Lung (tissue), 12 donors: ENCODE measurements around the gene SP140L. TPM values are rescaled to one million over a fixed set of nuclear protein-coding genes. Genes with fewer than 3 reads are reported as not detected.
"Not testable (repeated sequence)": the region's sequence is repeated elsewhere in the genome, so short reads cannot be mapped to it uniquely, and the experiment has no call there.

Experiments
- ATAC-seq: fragments of 200-7000 bp; cut with Tn5 transposase; one replicate; pipeline ENCODE4 v1.9.1; 2020; ENCODE audit warnings: moderate number of reproducible peaks; ENCODE audit not compliant: insufficient read depth, low FRiP score
- DNase-seq, 3 donors: peaks; one replicate each; pipeline ENCODE4 v3.0.0-alpha.2; 2013 to 2017
- H3K27ac ChIP-seq, 2 donors: one replicate each; pipeline ENCODE4 v1.5.1; 2013; ENCODE audit warnings: mild to moderate bottlenecking in 2 of 2, moderate library complexity in 2 of 2, control low read depth in 1 of 2, inconsistent platforms in 1 of 2, low read depth in 1 of 2, low read length in 1 of 2
- H3K27me3 ChIP-seq, 3 donors: one replicate each; pipeline ENCODE4 v1.5.1; 2013; ENCODE audit warnings: low read length in 2 of 3; ENCODE audit not compliant: control insufficient read depth in 3 of 3, insufficient read depth in 3 of 3
- H3K36me3 ChIP-seq, 4 donors: one replicate each; pipeline ENCODE4 v1.5.1; 2013; ENCODE audit warnings: low read length in 4 of 4, mild to moderate bottlenecking in 1 of 4, moderate library complexity in 1 of 4; ENCODE audit not compliant: control insufficient read depth in 4 of 4, insufficient read depth in 4 of 4
- H3K4me1 ChIP-seq, 5 donors: one replicate each; pipeline ENCODE4 v1.5.1; 2013; ENCODE audit warnings: low read length in 5 of 5, mild to moderate bottlenecking in 2 of 5, moderate library complexity in 1 of 5; ENCODE audit not compliant: control insufficient read depth in 5 of 5, insufficient read depth in 5 of 5
- H3K4me3 ChIP-seq: one replicate; pipeline ENCODE4 v1.5.1; 2013; ENCODE audit warnings: mild to moderate bottlenecking, control low read depth, moderate library complexity
- H3K9ac ChIP-seq, 2 donors: one replicate each; pipeline ENCODE4 v1.5.1; 2013; ENCODE audit warnings: low read length in 2 of 2, control low read depth in 1 of 2; ENCODE audit not compliant: insufficient read depth in 1 of 2
- H3K9me3 ChIP-seq, 4 donors: one replicate each; pipeline ENCODE4 v1.5.1; 2013; ENCODE audit warnings: low read length in 3 of 4, mild to moderate bottlenecking in 1 of 4, moderate library complexity in 1 of 4; ENCODE audit not compliant: control insufficient read depth in 4 of 4, insufficient read depth in 3 of 4
- CTCF ChIP-seq: IDR thresholded peaks from 2 replicates; pipeline ENCODE4 v1.5.1; 2012; ENCODE audit warnings: mild to moderate bottlenecking; ENCODE audit errors: control extremely low read depth, extremely low read depth
- WGBS, 2 donors: extraction: QIAGEN DNeasy Blood & Tissue Kit; methylation state at CpG; one replicate each; pipeline ENCODE4 v1.1.7; 2013; 5-methylcytosine and 5-hydroxymethylcytosine counted together
- polyA plus RNA-seq, 2 donors: library from polyadenylated mRNA; stranded (reverse); fragments of 200-250 nt; gene quantifications; one replicate each; pipeline ENCODE4 v1.2.1, GENCODE V29; 2013
- total RNA-seq, 2 donors: library from RNA; depleted of rRNA in 1 of 2; stranded (reverse); fragments of >200 nt in 1 of 2; gene quantifications; one replicate each; pipeline ENCODE4 v1.2.1, GENCODE V29; 2014 to 2021
- donor health status: control.
- donor health status: control.
- donor health status: Bipolar disorder and iron deficiency.
- donor health status: healthy.
- donor health status: DM: yes; HTN: yes; CAD: no.

Gene SP140L
- total and polyA plus RNA-seq, 4 donors, result 15.2 to 30.3 (median 17.4) TPM

GRCh38 chr2:230434677-230435324 is 107.8 kb downstream of the SP140L start:
- Histone ChIP-seq H3K4me3 (no peak overlapping the region), H3K27ac (no peak overlapping the region), H3K4me1 (peaks cover 0 to 8% (median 0%) of the 10 kb centered on the region in 5 donors), H3K9ac (no peak overlapping the region), H3K27me3 (no peaks in the 10 kb centered on the region), H3K36me3 (peaks cover 3 to 9% (median 6%) of the 10 kb centered on the region in 4 donors), H3K9me3 (peaks cover 0 to 10% (median 2%) of the 10 kb centered on the region in 4 donors)
- ATAC-seq, result no peak
- no peak for DNase-seq
- WGBS, 2 donors, result 60 to 80% methylated on average over 4 of the region's 4 CpGs
- TF ChIP-seq CTCF, result no peak

GRCh38 chr2:230435431-230435830 is 108.4 kb downstream of the SP140L start:
- Histone ChIP-seq H3K36me3 (peaks cover 2 to 5% (median 3%) of the 10 kb centered on the region in 4 donors), H3K27ac (no peak overlapping the region), H3K9ac (no peak overlapping the region), H3K9me3 (peaks cover 0 to 6% (median 2%) of the 10 kb centered on the region in 4 donors), H3K27me3 (no peaks in the 10 kb centered on the region), H3K4me3 (no peak overlapping the region), H3K4me1 (peaks cover 0 to 5% (median 0%) of the 10 kb centered on the region in 5 donors)
- WGBS, 2 donors, result 91 to 97% methylated on average over 2 of the region's 2 CpGs
- DNase-seq, result no peak
- TF ChIP-seq CTCF, result no peak
- no peak for ATAC-seq

- not testable (repeated sequence) for H3K4me3 ChIP-seq, ATAC-seq, H3K4me1 ChIP-seq, DNase-seq, H3K27ac ChIP-seq, H3K9ac ChIP-seq, H3K9me3 ChIP-seq, H3K27me3 ChIP-seq, H3K36me3 ChIP-seq
These were observed 112.1 kb downstream of the SP140L start for GRCh38 chr2:230439121-230439520.

- H3K4me3 ChIP-seq, result no peak overlapping the region
- no peak for DNase-seq
- ATAC-seq, result no peak
- TF ChIP-seq CTCF, result no peak
- H3K4me1 ChIP-seq, result peaks cover 0 to 7% (median 1%) of the 10 kb centered on the region in 5 donors
- H3K9ac ChIP-seq, result no peak overlapping the region
- peaks cover 0 to 6% (median 2%) of the 10 kb centered on the region in 4 donors for H3K9me3 ChIP-seq
- H3K36me3 ChIP-seq, result peaks cover 3 to 7% (median 5%) of the 10 kb centered on the region in 4 donors
- 17 to 27% methylated on average over 2 of the region's 2 CpGs for WGBS, 2 donors
- no peaks in the 10 kb centered on the region for H3K27me3 ChIP-seq
- H3K27ac ChIP-seq, result no peak overlapping the region
These were observed 112.6 kb downstream of the SP140L start for GRCh38 chr2:230439590-230439989.
